ENCODE measurements around the gene FOXP3. TPM values are rescaled to one million over a fixed set of nuclear protein-coding genes. Genes with fewer than 3 reads are reported as not detected.

Gene FOXP3
- total and polyA plus RNA-seq, 2 of the 4 experiments (the other 2 are of a cell fraction) = 0.05 TPM; not detected in 1

DNA sequence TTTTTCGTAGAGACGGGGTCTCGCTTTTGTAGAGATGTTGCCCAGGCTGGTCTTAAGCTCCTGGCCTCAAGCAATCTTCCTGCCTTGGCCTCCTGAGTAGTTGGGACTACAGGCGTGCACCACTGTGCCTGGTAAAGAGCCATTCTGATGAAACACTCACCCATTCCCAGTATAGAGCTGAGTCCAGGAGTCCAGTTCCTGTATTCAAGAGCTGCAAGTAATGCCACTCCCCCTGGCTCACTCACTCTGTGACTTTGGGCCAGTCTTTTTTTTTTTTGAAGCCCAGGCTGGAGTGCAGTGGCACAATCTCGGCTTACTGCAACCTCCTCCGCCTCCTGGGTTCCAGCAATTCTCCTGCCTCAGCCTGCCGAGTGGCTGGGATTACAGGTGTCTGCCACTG, 25.8 kb downstream of the FOXP3 start:
- TF ChIP-seq MAFK (IDR thresholded peaks at IDR 0.05; ENCODE audit: low read depth, low read length) (no peak), RAD21 (IDR thresholded peaks at IDR 0.05; ENCODE audit: low read length) (no peak)
- intact Hi-C loops (cut with micrococcal nuclease) = no loop called here
- no peak overlapping the region for H2AK9ac ChIP-seq (replicated peaks; ENCODE audit: low read depth, low read length, poor library complexity)
- H2BK120ac ChIP-seq (ENCODE audit: low read depth, low read length) = no peak overlapping the region
- no peaks in the 10 kb centered on the region; the same call in 1 of the 2 replicates for H3K27me3 ChIP-seq (ENCODE audit: control insufficient read depth, insufficient read depth, low read length)
- no peak overlapping the region for H4K91ac ChIP-seq (ENCODE audit: insufficient read depth, low read depth, low read length)
- in situ Hi-C loops (cut with MboI; ENCODE audit: low sequenced_read_pairs) = no loop called here
- no peaks in the 10 kb centered on the region for H3K9me3 ChIP-seq (ENCODE audit: control insufficient read depth, insufficient read depth, low read length)
- dilution Hi-C loops (cut with HindIII; ENCODE audit: low sequenced_read_pairs, unreplicated experiment) = no loop called here
- POLR2A ChIA-PET (ENCODE audit: unreplicated experiment) = no interaction called here
- H4K20me1 ChIP-seq (ENCODE audit: insufficient read depth, low read length) = no peaks in the 10 kb centered on the region
- DNase-seq (no peak), ATAC-seq (ENCODE audit: low read depth) (no peak)
- H3K79me1 ChIP-seq (ENCODE audit: low read depth in 1 of 2, low read length in 2 of 2) = peaks cover 0 to 3% of the 10 kb centered on the region in 2 experiments; a peak in 1 of 4 replicates
- H3K56ac ChIP-seq (ENCODE audit: extremely low read depth, insufficient read depth, low read length) = no peak overlapping the region
- no peak overlapping the region for H4K5ac ChIP-seq (ENCODE audit: low read depth, low read length)
- no peak overlapping the region for H2AK5ac ChIP-seq (ENCODE audit: low read depth, low read length)
- H3K9ac ChIP-seq (ENCODE audit: low read depth, low read length) = no peak overlapping the region
- H4K8ac ChIP-seq (ENCODE audit: low read depth in 2 of 2, low read length in 2 of 2) = no peak overlapping the region
- no peak overlapping the region for H3K4me2 ChIP-seq (ENCODE audit: low read depth, low read length)
- no peak overlapping the region for H3K18ac ChIP-seq (ENCODE audit: low read depth, low read length)
- WGBS, 2 experiments (ENCODE audit: extremely low coverage in 2 of 2, insufficient read length in 1 of 2) = 75% methylated on average over 4 of the region's 7 CpGs; no CpG with 5 or more reads in 1 of the 2 experiments
- H3K36me3 ChIP-seq (ENCODE audit: control insufficient read depth, insufficient read depth, low read length) = peaks cover 7% of the 10 kb centered on the region; the same call in 1 of the 2 replicates
- BruUV-seq (replicated peaks) = no TSS peak
- H2BK15ac ChIP-seq (ENCODE audit: low read depth, low read length) = no peak overlapping the region
- CTCF ChIA-PET = no interaction called here
- H2BK20ac ChIP-seq (ENCODE audit: low read depth, low read length) = no peak overlapping the region
- H3K4me1 ChIP-seq (ENCODE audit: control insufficient read depth, insufficient read depth, low read length) = no peaks in the 10 kb centered on the region
- no peak overlapping the region for H2AFZ ChIP-seq (replicated peaks; ENCODE audit: low read length, poor library complexity)
- no peak overlapping the region for H2BK5ac ChIP-seq (ENCODE audit: low read depth, low read length, poor library complexity, severe bottlenecking)
- no peak overlapping the region for H3K23ac ChIP-seq (ENCODE audit: low read depth, low read length)
- no peaks in the 10 kb centered on the region for H3K9me1 ChIP-seq (ENCODE audit: insufficient read depth, low read length)
- no peak overlapping the region for H3K4ac ChIP-seq (ENCODE audit: low read depth, low read length)
- H3K14ac ChIP-seq (replicated peaks; ENCODE audit: low read depth, low read length) = no peak overlapping the region
- no peak overlapping the region for H3K27ac ChIP-seq (ENCODE audit: insufficient read depth, low read length)
- H3K4me3 ChIP-seq (ENCODE audit: insufficient read depth, low read depth, low read length) = no peak overlapping the region
